ENCODE results near the gene SMTNL2.

GRCh38 chr17:4641297-4642195 is 57.2 kb downstream of the SMTNL2 start, which contains the start of gene ALOX15:
- no peak for TF ChIP-seq CTCF (IDR thresholded peaks at IDR 0.05)
- TF ChIP-seq POLR2A (IDR thresholded peaks at IDR 0.05) = no peak
